Upper lobe of left lung (tissue), 6 donors: ENCODE results near the gene BLOC1S3. TPM values are rescaled to one million over a fixed set of nuclear protein-coding genes. Genes with fewer than 3 reads are reported as not detected.

ENCODE experiments used
- ATAC-seq, 2 donors: fragments of 200-7000 bp; cut with Tn5 transposase; one replicate each; pipeline ENCODE4 v1.9.1; 2022; ENCODE audit warnings: mild to moderate bottlenecking in 2 of 2, moderate library complexity in 2 of 2; ENCODE audit not compliant: low FRiP score in 2 of 2
- DNase-seq, 2 donors: peaks; one replicate each; pipeline ENCODE4 v3.0.0-alpha.2; 2019 to 2020
- H3K27ac ChIP-seq, 4 donors: fragments of 200-600 bp; sonication (generic); one replicate each; pipeline ENCODE4 v1.5.1; 2016 to 2019
- H3K27me3 ChIP-seq, 4 donors: fragments of 200-600 bp; sonication (generic); one replicate each; pipeline ENCODE4 v1.5.1; 2017 to 2019
- H3K36me3 ChIP-seq, 4 donors: fragments of 200-600 bp; sonication (generic); one replicate each; pipeline ENCODE4 v1.5.1; 2016 to 2019
- H3K4me1 ChIP-seq, 4 donors: fragments of 200-600 bp; sonication (generic); one replicate each; pipeline ENCODE4 v1.5.1; 2018 to 2019
- H3K4me3 ChIP-seq, 4 donors: fragments of 200-600 bp; sonication (generic); one replicate each; pipeline ENCODE4 v1.5.1; 2017 to 2019; ENCODE audit warnings: mild to moderate bottlenecking in 2 of 4, moderate library complexity in 1 of 4
- H3K9me3 ChIP-seq, 4 donors: fragments of 200-600 bp; sonication (generic); one replicate each; pipeline ENCODE4 v1.5.1; 2018 to 2019
- CTCF ChIP-seq, 6 experiments: fragments of 450-650 bp in 4 of 6; fragments of 200-600 bp in 2 of 6; sonication (generic) in 2 of 6; IDR thresholded peaks; one replicate each; pipeline ENCODE4 v1.5.1; 2016 to 2019; ENCODE audit warnings: antibody characterized with exemption in 6 of 6
- EP300 ChIP-seq, 4 donors: sonication (generic); formaldehyde crosslinking; IDR thresholded peaks; one replicate each; pipeline ENCODE4 v1.5.1; 2017; ENCODE audit warnings: antibody characterized with exemption in 4 of 4, control low read depth in 2 of 4
- POLR2A ChIP-seq, 4 donors: fragments of 450-650 bp; IDR thresholded peaks; one replicate each; pipeline ENCODE4 v1.5.1; 2016 to 2017; ENCODE audit warnings: antibody characterized with exemption in 4 of 4, mild to moderate bottlenecking in 2 of 4
- POLR2AphosphoS5 ChIP-seq, 2 donors: sonication (generic); formaldehyde crosslinking; IDR thresholded peaks; one replicate each; pipeline ENCODE4 v1.5.1; 2017; ENCODE audit warnings: antibody characterized with exemption in 2 of 2
- WGBS, 2 donors: methylation state at CpG; one replicate each; pipeline ENCODE4 v1.1.5; 2017 to 2018; 5-methylcytosine and 5-hydroxymethylcytosine counted together
- total RNA-seq, 6 donors: library from RNA; depleted of rRNA in 4 of 6; stranded (reverse); fragments of >200 nt in 4 of 6; gene quantifications; one replicate each; pipeline versions ENCODE4 v1.1.0 to v1.2.1, GENCODE V29; 2016 to 2021
- donor health status: DM: no; HTN: no; CAD: no; lungs with moderate emphysema.
- donor health status: DM: no; HTN: yes; CAD: no; lungs with severe emphysema.

BLOC1S3 gene
- total RNA-seq, 6 donors from 2014 or later = 4.7 to 34.6 (median 18.6) TPM

- Histone ChIP-seq H3K27me3 (peaks cover 0 to 2% (median 0%) of the 10 kb centered on the region in 4 donors), H3K27ac (no peak overlapping the region), H3K4me3 (no peak overlapping the region), H3K9me3 (no peaks in the 10 kb centered on the region), H3K36me3 (peaks cover 5 to 55% (median 42%) of the 10 kb centered on the region in 4 donors), H3K4me1 (peaks cover 0 to under 1% (median 0%) of the 10 kb centered on the region in 4 donors)
- no peak for ATAC-seq
- 60 to 81% methylated on average over 1 to 13 of the region's 13 CpGs for WGBS, 2 donors
- no peak for DNase-seq
- TF ChIP-seq EP300 (IDR thresholded peaks at IDR 0.05) (no peak), POLR2AphosphoS5 (IDR thresholded peaks at IDR 0.05) (no peak), POLR2A (IDR thresholded peaks at IDR 0.05) (no peak), CTCF (IDR thresholded peaks at IDR 0.05) (no peak)
Observed at GRCh38 chr19:45146251-45146650, 32.3 kb upstream of the BLOC1S3 start.

GRCh38 chr19:45146741-45147205 is 31.8 kb upstream of the BLOC1S3 start:
- WGBS, 2 donors = 97 to 98% methylated on average over 7 to 15 of the region's 18 CpGs
- H3K27me3 ChIP-seq = peaks cover 0 to 8% (median 3%) of the 10 kb centered on the region in 4 donors
- H3K27ac ChIP-seq = no peak overlapping the region
- H3K36me3 ChIP-seq = peaks cover under 1 to 50% (median 37%) of the 10 kb centered on the region in 4 donors
- peaks cover under 1 to 6% (median 1%) of the 10 kb centered on the region in 4 donors for H3K4me1 ChIP-seq
- no peak for ATAC-seq
- no peaks in the 10 kb centered on the region for H3K9me3 ChIP-seq
- DNase-seq = peak in 1 of 2 donors; percentile 75
- no peak overlapping the region for H3K4me3 ChIP-seq
- TF ChIP-seq EP300 (IDR thresholded peaks at IDR 0.05) (no peak), POLR2A (IDR thresholded peaks at IDR 0.05) (no peak), POLR2AphosphoS5 (IDR thresholded peaks at IDR 0.05) (no peak), CTCF (IDR thresholded peaks at IDR 0.05) (no peak)

GRCh38 chr19:45147835-45148676 is 30.5 kb upstream of the BLOC1S3 start:
- H3K36me3 ChIP-seq = peaks cover 0 to 37% (median 26%) of the 10 kb centered on the region in 4 donors
- 87 to 91% methylated on average over 16 to 17 of the region's 18 CpGs for WGBS, 2 donors
- no peak for DNase-seq

GRCh38 chr19:45149129-45149528 is 29.5 kb upstream of the BLOC1S3 start:
- Histone ChIP-seq H3K36me3 (peaks cover 0 to 28% (median 22%) of the 10 kb centered on the region in 4 donors), H3K27me3 (peaks cover 0 to 28% (median 23%) of the 10 kb centered on the region in 4 donors), H3K9me3 (no peaks in the 10 kb centered on the region), H3K4me3 (no peak overlapping the region), H3K27ac (no peak overlapping the region), H3K4me1 (peaks cover 24 to 28% (median 25%) of the 10 kb centered on the region in 4 donors)
- WGBS, 2 donors = 85 to 90% methylated on average over 9 of the region's 9 CpGs
- ATAC-seq = no peak
- TF ChIP-seq CTCF (IDR thresholded peaks at IDR 0.05) = no peak
- no peak for TF ChIP-seq EP300 (IDR thresholded peaks at IDR 0.05)
- no peak for TF ChIP-seq POLR2A (IDR thresholded peaks at IDR 0.05)
- TF ChIP-seq POLR2AphosphoS5 (IDR thresholded peaks at IDR 0.05) = no peak
- DNase-seq = no peak

More at GRCh38 chr19:45147835-45148676, 30.5 kb upstream of the BLOC1S3 start:
- TF ChIP-seq POLR2A (IDR thresholded peaks at IDR 0.05) (no peak), EP300 (IDR thresholded peaks at IDR 0.05) (no peak), CTCF (IDR thresholded peaks at IDR 0.05) (no peak), POLR2AphosphoS5 (IDR thresholded peaks at IDR 0.05) (no peak)
- peaks cover 14 to 18% (median 14%) of the 10 kb centered on the region in 4 donors for H3K4me1 ChIP-seq
- H3K4me3 ChIP-seq = no peak overlapping the region
- ATAC-seq = no peak
- peaks cover 0 to 18% (median 14%) of the 10 kb centered on the region in 4 donors for H3K27me3 ChIP-seq
- no peaks in the 10 kb centered on the region for H3K9me3 ChIP-seq
- no peak overlapping the region for H3K27ac ChIP-seq
